A549 (cell line): ENCODE results near the gene SMIM35. TPM values are rescaled to one million over a fixed set of nuclear protein-coding genes. Genes with fewer than 3 reads are reported as not detected.

Experiments
- ATAC-seq, 2 experiments: fragments of 200-7000 bp in 1 of 2; fragments of >200 bp in 1 of 2; cut with Nextera tagmentation in 1 of 2; cut with Tn5 transposase in 1 of 2; 3 replicates each; pipeline versions ENCODE4 v1.8.0 to v1.9.1; 2018 to 2020; ENCODE audit warnings: mild to moderate bottlenecking in 1 of 2, moderate library complexity in 1 of 2
- CTCF ChIA-PET: fragments of 300-600 bp; sonication (Branson Sonifier 250); formaldehyde crosslinking; extraction: SDS; loops from one replicate; lab custom pipeline; 2021; ENCODE audit warnings: antibody characterized with exemption, inconsistent platforms; lab: Yijun Ruan, JAX
- POLR2A ChIA-PET: fragments of 350-600 bp; formaldehyde crosslinking; extraction: SDS; loops from one replicate; lab custom pipeline; 2021; ENCODE audit warnings: antibody characterized with exemption, inconsistent platforms; lab: Yijun Ruan, JAX
- DNase-seq, 2 experiments: peaks; one replicate each; pipeline versions ENCODE4 v3.0.0 to v3.0.0-alpha.2; 2011 to 2016; ENCODE audit warnings: low read depth in 1 of 2, low spot score in 1 of 2
- FAIRE-seq: peaks from 2 replicates; lab custom pipeline; 2011; peaks lifted over from hg19 to GRCh38; lab: Jason Lieb, UNC
- H3K27ac ChIP-seq, 2 experiments: fragments of >200 bp; sonication (Bioruptor Twin); formaldehyde crosslinking; 3 replicates each; pipeline ENCODE4 v1.5.1; 2016 to 2017
- H3K4me1 ChIP-seq: fragments of >200 bp; sonication (Bioruptor Twin); formaldehyde crosslinking; 3 replicates; pipeline ENCODE4 v1.6.1; 2016
- H3K4me2 ChIP-seq: fragments of >200 bp; sonication (Bioruptor Twin); formaldehyde crosslinking; 3 replicates; pipeline ENCODE4 v1.6.1; 2016
- H3K4me3 ChIP-seq: fragments of >200 bp; sonication (Bioruptor Twin); formaldehyde crosslinking; 3 replicates; pipeline ENCODE4 v1.5.1; 2016
- H3K9me3 ChIP-seq: fragments of >200 bp; sonication (Bioruptor Twin); formaldehyde crosslinking; 3 replicates; pipeline ENCODE4 v1.6.1; 2016
- HES2 ChIP-seq: fragments of >200 bp; sonication (Bioruptor Twin); formaldehyde crosslinking; IDR thresholded peaks from 2 replicates; pipeline ENCODE4 v1.6.1; 2016
- HMGXB4 ChIP-seq: fragments of 250-450 bp; sonication (Bioruptor Pico); IDR thresholded peaks from 2 replicates; pipeline ENCODE4 v1.5.0; 2021; ENCODE audit warnings: mild to moderate bottlenecking, moderate library complexity, borderline replicate concordance
- JUNB ChIP-seq: fragments of >200 bp; sonication (Bioruptor Twin); formaldehyde crosslinking; IDR thresholded peaks from 2 replicates; pipeline ENCODE4 v1.6.1; 2016
- RAD21 ChIP-seq, 2 experiments: fragments of >200 bp in 1 of 2; sonication (Bioruptor Twin) in 1 of 2; formaldehyde crosslinking in 1 of 2; IDR thresholded peaks in 1 of 2; conservative IDR thresholded peaks in 1 of 2; 2 replicates in 1 of 2; 3 replicates in 1 of 2; pipeline ENCODE4 v1.6.1; 2012 to 2018; ENCODE audit warnings: inconsistent platforms in 1 of 2
- RARB ChIP-seq: fragments of 250-450 bp; sonication (Bioruptor Pico); IDR thresholded peaks from 2 replicates; pipeline ENCODE4 v1.8.0; 2021; ENCODE audit warnings: mild to moderate bottlenecking, moderate library complexity
- RCOR1 ChIP-seq: fragments of 150-350 bp; IDR thresholded peaks from 2 replicates; pipeline ENCODE4 v1.6.1; 2014; ENCODE audit warnings: antibody characterized with exemption, low read length, low read depth
- TFCP2L1 ChIP-seq: fragments of 250-450 bp; sonication (Bioruptor Pico); IDR thresholded peaks from 2 replicates; pipeline ENCODE4 v1.5.0; 2021; ENCODE audit warnings: mild to moderate bottlenecking
- ZC3H11A ChIP-seq: fragments of 450-650 bp; IDR thresholded peaks from 2 replicates; pipeline ENCODE4 v1.6.1; 2014; ENCODE audit warnings: antibody characterized with exemption, mild to moderate bottlenecking
- ZSCAN20 ChIP-seq: fragments of 250-450 bp; sonication (Bioruptor Pico); IDR thresholded peaks from 2 replicates; pipeline ENCODE4 v1.8.0; 2022; ENCODE audit warnings: mild to moderate bottlenecking, moderate library complexity
- WGBS: methylation state at CpG from one replicate; pipeline ENCODE4 v1.1.6; 2017; ENCODE audit errors: missing lambda C conversion rate; 5-methylcytosine and 5-hydroxymethylcytosine counted together
- polyA plus RNA-seq, 4 experiments: library from polyadenylated mRNA; depleted of rRNA in 3 of 4; stranded (reverse); fragments of >200 nt; fragmentation: RNase III in 1 of 4; extraction: RNeasy Plus Mini Kit Qiagen cat#74134 plus additional on column Dnase treatment in 1 of 4; gene quantifications; 2 replicates in 3 of 4; 3 replicates in 1 of 4; pipeline ENCODE4 v1.2.3, GENCODE V29; 2011 to 2017

SMIM35 gene
- polyA plus RNA-seq, 2 of the 4 experiments (the other 2 are of a cell fraction), result not detected

- Histone ChIP-seq H3K9me3 (no peaks in the 10 kb centered on the region), H3K4me1 (no peaks in the 10 kb centered on the region), H3K4me2 (no peak overlapping the region), H3K27ac (no peak overlapping the region), H3K4me3 (no peak overlapping the region)
- POLR2A ChIA-PET, result no interaction called here
- FAIRE-seq (no peak), DNase-seq (no peak), ATAC-seq (no peak)
- no peak for TF ChIP-seq HES2
- TF ChIP-seq RCOR1, result no peak
- TF ChIP-seq JUNB, result no peak
- no peak for TF ChIP-seq RAD21 (conservative IDR thresholded peaks at IDR 0.05 in 1 of 2, IDR thresholded peaks at IDR 0.05 in 1 of 2)
- no peak for TF ChIP-seq ZSCAN20
- no peak for TF ChIP-seq RARB
- TF ChIP-seq ZC3H11A, result no peak
- TF ChIP-seq HMGXB4 (CRISPR knock-in tag), result no peak
- TF ChIP-seq TFCP2L1 (CRISPR knock-in tag), result no peak
- CTCF ChIA-PET, result no interaction called here
- 5% methylated on average over 1 of the region's 1 CpG for WGBS
Measured at GRCh38 chr11:117958949-117959348, 127.8 kb downstream of the SMIM35 start.

Other genes with a start within 250 kb of the SMIM35 start
- 0.49 and 0.57 TPM in 2 replicates for gene FXYD6, start 210.3 kb downstream of the SMIM35 start, polyA plus RNA-seq (2011; rRNA removed)
- gene FXYD6, start 210.3 kb downstream of the SMIM35 start, polyA plus RNA-seq (2017; fragmentation: RNase III; extraction: RNeasy Plus Mini Kit Qiagen cat#74134 plus additional on column Dnase treatment), result 0.10 to 0.26 TPM (median 0.24 TPM) in 3 replicates
- not detected in 2 replicates for gene TMPRSS13, start 157.6 kb downstream of the SMIM35 start, polyA plus RNA-seq (2011; rRNA removed)
- gene TMPRSS13, start 157.6 kb downstream of the SMIM35 start, polyA plus RNA-seq (2017; fragmentation: RNase III; extraction: RNeasy Plus Mini Kit Qiagen cat#74134 plus additional on column Dnase treatment), result not detected in 3 replicates
- gene IL10RA, start 100.6 kb downstream of the SMIM35 start, polyA plus RNA-seq (2011; rRNA removed), result 0.16 and 0.17 TPM in 2 replicates
- 0.03 TPM in 1 of 3 replicates, not detected in the others for gene IL10RA, start 100.6 kb downstream of the SMIM35 start, polyA plus RNA-seq (2017; fragmentation: RNase III; extraction: RNeasy Plus Mini Kit Qiagen cat#74134 plus additional on column Dnase treatment)
- gene TMPRSS4, start 9.9 kb downstream of the SMIM35 start, polyA plus RNA-seq (2011; rRNA removed), result not detected in 2 replicates
- not detected in 3 replicates for gene TMPRSS4, start 9.9 kb downstream of the SMIM35 start, polyA plus RNA-seq (2017; fragmentation: RNase III; extraction: RNeasy Plus Mini Kit Qiagen cat#74134 plus additional on column Dnase treatment)
- 0.04 and 0.12 TPM in 2 replicates for gene SCN4B, start 65.9 kb upstream of the SMIM35 start, polyA plus RNA-seq (2011; rRNA removed)
- 0.03 to 0.04 TPM in 2 of 3 replicates, not detected in the other for gene SCN4B, start 65.9 kb upstream of the SMIM35 start, polyA plus RNA-seq (2017; fragmentation: RNase III; extraction: RNeasy Plus Mini Kit Qiagen cat#74134 plus additional on column Dnase treatment)
- not detected in 2 replicates for gene SCN2B, start 89.7 kb upstream of the SMIM35 start, polyA plus RNA-seq (2011; rRNA removed)
- gene SCN2B, start 89.7 kb upstream of the SMIM35 start, polyA plus RNA-seq (2017; fragmentation: RNase III; extraction: RNeasy Plus Mini Kit Qiagen cat#74134 plus additional on column Dnase treatment), result not detected in 3 replicates
- not detected in 2 replicates for gene JAML, start 138.0 kb upstream of the SMIM35 start, polyA plus RNA-seq (2011; rRNA removed)
- not detected in 3 replicates for gene JAML, start 138.0 kb upstream of the SMIM35 start, polyA plus RNA-seq (2017; fragmentation: RNase III; extraction: RNeasy Plus Mini Kit Qiagen cat#74134 plus additional on column Dnase treatment)
- gene MPZL3, start 165.4 kb upstream of the SMIM35 start, polyA plus RNA-seq (2011; rRNA removed), result 0.75 and 1.0 TPM in 2 replicates
- 0.33 to 0.47 TPM (median 0.34 TPM) in 3 replicates for gene MPZL3, start 165.4 kb upstream of the SMIM35 start, polyA plus RNA-seq (2017; fragmentation: RNase III; extraction: RNeasy Plus Mini Kit Qiagen cat#74134 plus additional on column Dnase treatment)
- 0.09 and 0.14 TPM in 2 replicates for gene MPZL2, start 177.3 kb upstream of the SMIM35 start, polyA plus RNA-seq (2011; rRNA removed)
- gene MPZL2, start 177.3 kb upstream of the SMIM35 start, polyA plus RNA-seq (2017; fragmentation: RNase III; extraction: RNeasy Plus Mini Kit Qiagen cat#74134 plus additional on column Dnase treatment), result 0.08 TPM in 1 of 3 replicates, not detected in the others
- not detected in 2 replicates for gene CD3E, start 217.8 kb upstream of the SMIM35 start, polyA plus RNA-seq (2011; rRNA removed)
- gene CD3E, start 217.8 kb upstream of the SMIM35 start, polyA plus RNA-seq (2017; fragmentation: RNase III; extraction: RNeasy Plus Mini Kit Qiagen cat#74134 plus additional on column Dnase treatment), result not detected in 3 replicates